Endodermal cell (in vitro differentiated cells): ENCODE results near the gene GNB1. TPM values are rescaled to one million over a fixed set of nuclear protein-coding genes. Genes with fewer than 3 reads are reported as not detected.
"Not testable (repeated sequence)": the region's sequence is repeated elsewhere in the genome, so short reads cannot be mapped to it uniquely, and the experiment has no call there.

Experiments
- DNase-seq: peaks from one replicate; pipeline ENCODE4 v3.0.0-alpha.2; 2017
- H3K27ac ChIP-seq: 2 replicates; pipeline ENCODE4 v1.5.1; 2013; ENCODE audit warnings: mild to moderate bottlenecking, low read depth, low read length, moderate library complexity
- H3K27me3 ChIP-seq: 2 replicates; pipeline ENCODE4 v1.6.1; 2013; ENCODE audit warnings: mild to moderate bottlenecking, low read length, moderate library complexity; ENCODE audit not compliant: insufficient read depth, control insufficient read depth, poor library complexity, severe bottlenecking
- H3K36me3 ChIP-seq: 2 replicates; pipeline ENCODE4 v1.7.0; 2013; ENCODE audit warnings: mild to moderate bottlenecking, low read length, moderate library complexity; ENCODE audit not compliant: control insufficient read depth, insufficient read depth
- H3K4me1 ChIP-seq: one replicate; pipeline ENCODE4 v1.7.0; 2013; ENCODE audit warnings: low read length; ENCODE audit not compliant: control insufficient read depth, insufficient read depth
- H3K4me3 ChIP-seq: 2 replicates; pipeline ENCODE4 v1.5.1; 2013; ENCODE audit warnings: mild to moderate bottlenecking, low read length, moderate library complexity
- H3K9ac ChIP-seq: 2 replicates; pipeline ENCODE4 v1.6.1; 2013; ENCODE audit warnings: mild to moderate bottlenecking, low read length, moderate library complexity; ENCODE audit not compliant: poor library complexity, severe bottlenecking; ENCODE audit errors: extremely low read depth
- H3K9me3 ChIP-seq: 2 replicates; pipeline ENCODE4 v1.6.1; 2013; ENCODE audit warnings: mild to moderate bottlenecking, low read length, moderate library complexity; ENCODE audit not compliant: control insufficient read depth
- H3K27ac Mint-ChIP-seq: 2 replicates; pipeline ENCODE4 v1.8.0; 2020; ENCODE audit warnings: mixed read lengths
- H3K27me3 Mint-ChIP-seq: 2 replicates; pipeline ENCODE4 v1.8.0; 2021; ENCODE audit warnings: mild to moderate bottlenecking, mixed read lengths; ENCODE audit not compliant: insufficient read depth
- H3K36me3 Mint-ChIP-seq: 2 replicates; pipeline ENCODE4 v1.8.0; 2020; ENCODE audit warnings: low read depth, mixed read lengths
- H3K4me1 Mint-ChIP-seq: 2 replicates; pipeline ENCODE4 v1.8.0; 2020; ENCODE audit warnings: mixed read lengths
- H3K4me3 Mint-ChIP-seq: 2 replicates; pipeline ENCODE4 v1.8.0; 2020; ENCODE audit warnings: mild to moderate bottlenecking, moderate library complexity, mixed read lengths
- H3K9me3 Mint-ChIP-seq: 2 replicates; pipeline ENCODE4 v1.8.0; 2020; ENCODE audit warnings: mild to moderate bottlenecking, mixed read lengths
- WGBS, 2 experiments: methylation state at CpG; one replicate each; pipeline versions ENCODE4 v1.1.5 to v1.1.7; 2013; ENCODE audit warnings: missing lambda C conversion rate in 2 of 2, mixed read lengths in 1 of 2; ENCODE audit not compliant: insufficient coverage in 1 of 2, insufficient read length in 1 of 2; 5-methylcytosine and 5-hydroxymethylcytosine counted together
- total RNA-seq, 2 donors: library from RNA; stranded (reverse); fragmentation: NEBNext Ultra II Directional in 1 of 2; extraction: Animal tissue kit (Norgen Biotek cat#: 25700) in 1 of 2; gene quantifications; 2 replicates in 1 of 2; 3 replicates in 1 of 2; pipeline ENCODE4 v1.2.1, GENCODE V29; 2021

Gene GNB1
- total RNA-seq, 2 donors from 2014 or later: 369 to 371 TPM

- not testable (repeated sequence) for H3K9me3 ChIP-seq, H3K27me3 ChIP-seq, H3K4me1 Mint-ChIP-seq, H3K4me3 Mint-ChIP-seq, DNase-seq, H3K27ac ChIP-seq, H3K9ac ChIP-seq, H3K27ac Mint-ChIP-seq, H3K27me3 Mint-ChIP-seq, H3K36me3 ChIP-seq, H3K9me3 Mint-ChIP-seq, H3K4me1 ChIP-seq, H3K4me3 ChIP-seq
- 96 to 100% methylated on average over 2 to 26 of the region's 44 CpGs for WGBS, 2 experiments
- peaks cover 25% of the 10 kb centered on the region for H3K36me3 Mint-ChIP-seq
Measured at GRCh38 chr1:1737675-1738590, 153.0 kb downstream of the GNB1 start.

Other genes with a start within 250 kb of the GNB1 start
- gene CDK11B, start 232.1 kb downstream of the GNB1 start, total RNA-seq: 10 to 100 TPM; 31.8 to 33.6 TPM
- 10 to 100 TPM; 51.2 to 56.9 TPM for gene SLC35E2B, start 198.3 kb downstream of the GNB1 start, total RNA-seq
- gene CDK11A, start 166.7 kb downstream of the GNB1 start, total RNA-seq: 10 to 100 TPM; 61.0 to 62.1 TPM
- 10 to 100 TPM; 75.2 to 81.6 TPM for gene NADK, start 112.6 kb downstream of the GNB1 start, total RNA-seq
- gene CALML6, start 24.2 kb upstream of the GNB1 start, total RNA-seq: 1 to 10 TPM in 1 of 2 donors, under 1 TPM in 1; 0.89 to 1.4 TPM
- gene TMEM52, start 28.2 kb upstream of the GNB1 start, total RNA-seq: 1 to 10 TPM; 6.0 to 6.3 TPM
- gene CFAP74, start 112.7 kb upstream of the GNB1 start, total RNA-seq: under 1 TPM; 0.58 to 0.75 TPM
- gene GABRD, start 128.3 kb upstream of the GNB1 start, total RNA-seq: not detected
- 10 to 100 TPM; 49.9 to 68.5 TPM for gene PRKCZ, start 159.3 kb upstream of the GNB1 start, total RNA-seq